Fibroblast of skin of right biceps (primary cell): ENCODE data around the gene NAT14.

Source experiments
- DNase-seq: peaks from one replicate; pipeline ENCODE4 v3.0.0-alpha.2; 2013

The NAT14 gene

GRCh38 chr19:55472463-55472862, 12.5 kb upstream of the NAT14 start:
- DNase-seq = peak; percentile 74

GRCh38 chr19:55473225-55474012, 11.6 kb upstream of the NAT14 start:
- DNase-seq = no peak

GRCh38 chr19:55474269-55475265, 10.4 kb upstream of the NAT14 start:
- peak; percentile 31 for DNase-seq

GRCh38 chr19:55476100-55476775, 8.8 kb upstream of the NAT14 start, which contains the start of gene ZNF628:
ZNF628 (plus strand) TSS chr19:55476617; CDS start chr19:55479911, 3,294 bp downstream.
- DNase-seq = peak; percentile 99

- no peak for DNase-seq
Observed at GRCh38 chr19:55477905-55478304, 7.1 kb upstream of the NAT14 start.

GRCh38 chr19:55478364-55478763, 6.6 kb upstream of the NAT14 start:
- DNase-seq = no peak

GRCh38 chr19:55479045-55479444, 5.9 kb upstream of the NAT14 start:
- DNase-seq = no peak

- no peak for DNase-seq
Observed at GRCh38 chr19:55479451-55480230, 5.3 kb upstream of the NAT14 start.

- no peak for DNase-seq
Observed at GRCh38 chr19:55481148-55481793, 3.7 kb upstream of the NAT14 start.

GRCh38 chr19:55481794-55482155, 3.2 kb upstream of the NAT14 start:
- no peak for DNase-seq

- no peak for DNase-seq
Observed at GRCh38 chr19:55482156-55482961, 2.6 kb upstream of the NAT14 start.

GRCh38 chr19:55482967-55483705, 1.9 kb upstream of the NAT14 start:
- no peak for DNase-seq

- no peak for DNase-seq
Observed at GRCh38 chr19:55483706-55484592, 1.0 kb upstream of the NAT14 start.

GRCh38 chr19:55485439-55486011, 537 bp downstream of the NAT14 start:
- DNase-seq = no peak

- DNase-seq = no peak
Observed at GRCh38 chr19:55486043-55486970, 1.3 kb downstream of the NAT14 start.

GRCh38 chr19:55486971-55487923, 2.3 kb downstream of the NAT14 start:
- DNase-seq = peak; percentile 97
